K562 (cell line): ENCODE data around the gene CD48. TPM values are rescaled to one million over a fixed set of nuclear protein-coding genes. Genes with fewer than 3 reads are reported as not detected.

Experiments used
- FOXJ3 ChIP-seq: sonication (generic); formaldehyde crosslinking; IDR thresholded peaks from 2 replicates; pipeline ENCODE4 v1.4.0; 2020; ENCODE audit warnings: mild to moderate bottlenecking, missing genetic modification reagents
- KLF1 ChIP-seq: fragments of 450-650 bp; IDR thresholded peaks from 2 replicates; pipeline ENCODE4 v1.6.1; 2016; ENCODE audit warnings: missing genetic modification characterization, missing compliant biosample characterization
- SMARCE1 ChIP-seq: fragments of 450-650 bp; IDR thresholded peaks from 2 replicates; pipeline ENCODE4 v1.7.1; 2016; ENCODE audit warnings: mild to moderate bottlenecking
- polyA plus RNA-seq, 8 experiments: library from polyadenylated mRNA; depleted of rRNA in 4 of 8; stranded (reverse) in 5 of 8; unstranded in 3 of 8; fragments of >200 nt; fragmentation: Nextera tagmentation in 2 of 8; fragmentation: Illumina TruSeq in 1 of 8; extraction: Ambion mirVana in 2 of 8; extraction: Trizol in 1 of 8; gene quantifications; 2 replicates each; pipeline versions ENCODE4 v1.2.1 to v1.2.3, GENCODE V29; 2011 to 2014; ENCODE audit warnings: inconsistent platforms in 1 of 8, missing spikeins in 1 of 8
- total RNA-seq, 7 experiments: library from RNA; depleted of rRNA in 6 of 7; stranded (reverse); fragments of >200 nt in 6 of 7; fragmentation: Illumina TruSeq in 2 of 7; extraction: Trizol in 2 of 7; gene quantifications; 2 replicates each; pipeline versions ENCODE4 v1.2.1 to v1.2.3, GENCODE V29; 2011 to 2021; ENCODE audit warnings: low replicate concordance in 1 of 7
- TF ChIP-seq, protein P1 (sequence below): fragments of 450-650 bp; formaldehyde crosslinking; IDR thresholded peaks from 2 replicates; pipeline ENCODE4 v1.4.0; 2022; ENCODE audit warnings: mild to moderate bottlenecking, moderate library complexity
- TF ChIP-seq, protein P2 (sequence below): sonication (generic); formaldehyde crosslinking; IDR thresholded peaks from 2 replicates; pipeline ENCODE4 v1.8.0; 2023; ENCODE audit warnings: missing genetic modification reagents, mild to moderate bottlenecking, borderline replicate concordance
- TF ChIP-seq, protein P3 (sequence below): fragments of 250-450 bp; sonication (Bioruptor Pico); IDR thresholded peaks from 2 replicates; pipeline ENCODE4 v1.5.0; 2021; ENCODE audit warnings: mild to moderate bottlenecking, moderate library complexity
- TF ChIP-seq, protein P4 (sequence below): sonication (generic); formaldehyde crosslinking; IDR thresholded peaks from 2 replicates; pipeline ENCODE4 v1.8.0; 2022; ENCODE audit warnings: mild to moderate bottlenecking, missing genetic modification reagents
- TF ChIP-seq, protein P5 (sequence below): IDR thresholded peaks from 2 replicates; pipeline ENCODE4 v1.6.1; 2011; ENCODE audit warnings: borderline replicate concordance, low read depth, mild to moderate bottlenecking, moderate library complexity, low read length; ENCODE audit not compliant: insufficient read depth, poor library complexity, severe bottlenecking

CD48 gene
- total and polyA plus RNA-seq, 9 of the 15 experiments (the other 6 are each of a cell fraction or from before 2014, with no cell fraction given), result 0.10 to 0.42 (median 0.29) TPM; not detected in 3

DNA sequence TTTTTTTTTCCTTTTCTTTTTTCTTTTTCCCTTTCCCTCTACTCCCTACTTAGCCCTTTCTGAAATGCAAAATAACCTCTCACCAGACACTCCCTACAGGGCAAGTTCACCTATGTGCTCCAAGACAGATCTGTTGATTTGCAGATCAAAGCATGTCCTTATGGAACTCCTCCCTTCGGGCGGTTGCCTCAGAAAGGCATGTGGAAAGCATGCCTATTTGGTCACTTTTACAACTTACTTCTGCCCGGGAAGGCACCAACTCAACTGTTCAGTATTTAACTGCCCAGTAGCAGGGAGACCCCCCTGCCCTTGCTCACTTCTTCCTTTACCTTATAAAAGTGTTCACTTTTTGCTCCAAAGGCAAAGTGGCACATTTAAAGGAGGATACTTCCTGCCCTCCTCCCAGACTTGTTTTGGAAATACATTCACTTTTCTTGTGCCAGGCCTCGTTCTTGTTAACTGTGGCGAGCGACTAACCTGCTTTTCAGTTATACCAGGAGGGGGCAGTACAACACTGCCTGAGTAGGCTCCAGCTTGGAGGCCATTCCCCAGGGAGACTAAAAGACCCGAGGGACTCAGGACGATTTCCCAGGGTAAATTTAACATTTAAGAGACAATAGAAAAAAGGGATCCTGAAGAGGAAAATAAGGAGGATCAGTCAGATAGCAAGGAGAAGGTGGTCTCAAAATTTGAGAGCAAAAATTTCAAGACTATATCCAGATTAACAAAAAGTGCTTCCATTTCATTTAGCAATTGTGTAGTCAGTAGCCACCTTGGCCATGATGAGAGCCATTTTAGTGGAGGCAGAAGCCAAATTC is 15.1 kb upstream of the CD48 start (continued):
- TF ChIP-seq, protein P1, sequence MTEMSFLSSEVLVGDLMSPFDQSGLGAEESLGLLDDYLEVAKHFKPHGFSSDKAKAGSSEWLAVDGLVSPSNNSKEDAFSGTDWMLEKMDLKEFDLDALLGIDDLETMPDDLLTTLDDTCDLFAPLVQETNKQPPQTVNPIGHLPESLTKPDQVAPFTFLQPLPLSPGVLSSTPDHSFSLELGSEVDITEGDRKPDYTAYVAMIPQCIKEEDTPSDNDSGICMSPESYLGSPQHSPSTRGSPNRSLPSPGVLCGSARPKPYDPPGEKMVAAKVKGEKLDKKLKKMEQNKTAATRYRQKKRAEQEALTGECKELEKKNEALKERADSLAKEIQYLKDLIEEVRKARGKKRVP (CRISPR knock-in tag), result no peak
- TF ChIP-seq SMARCE1 (0 out of 2 replicates have a peak, but pooled peaks have one; percentile 32), FOXJ3 (CRISPR knock-in tag) (no peak), KLF1 (no peak)
- TF ChIP-seq, protein P2, sequence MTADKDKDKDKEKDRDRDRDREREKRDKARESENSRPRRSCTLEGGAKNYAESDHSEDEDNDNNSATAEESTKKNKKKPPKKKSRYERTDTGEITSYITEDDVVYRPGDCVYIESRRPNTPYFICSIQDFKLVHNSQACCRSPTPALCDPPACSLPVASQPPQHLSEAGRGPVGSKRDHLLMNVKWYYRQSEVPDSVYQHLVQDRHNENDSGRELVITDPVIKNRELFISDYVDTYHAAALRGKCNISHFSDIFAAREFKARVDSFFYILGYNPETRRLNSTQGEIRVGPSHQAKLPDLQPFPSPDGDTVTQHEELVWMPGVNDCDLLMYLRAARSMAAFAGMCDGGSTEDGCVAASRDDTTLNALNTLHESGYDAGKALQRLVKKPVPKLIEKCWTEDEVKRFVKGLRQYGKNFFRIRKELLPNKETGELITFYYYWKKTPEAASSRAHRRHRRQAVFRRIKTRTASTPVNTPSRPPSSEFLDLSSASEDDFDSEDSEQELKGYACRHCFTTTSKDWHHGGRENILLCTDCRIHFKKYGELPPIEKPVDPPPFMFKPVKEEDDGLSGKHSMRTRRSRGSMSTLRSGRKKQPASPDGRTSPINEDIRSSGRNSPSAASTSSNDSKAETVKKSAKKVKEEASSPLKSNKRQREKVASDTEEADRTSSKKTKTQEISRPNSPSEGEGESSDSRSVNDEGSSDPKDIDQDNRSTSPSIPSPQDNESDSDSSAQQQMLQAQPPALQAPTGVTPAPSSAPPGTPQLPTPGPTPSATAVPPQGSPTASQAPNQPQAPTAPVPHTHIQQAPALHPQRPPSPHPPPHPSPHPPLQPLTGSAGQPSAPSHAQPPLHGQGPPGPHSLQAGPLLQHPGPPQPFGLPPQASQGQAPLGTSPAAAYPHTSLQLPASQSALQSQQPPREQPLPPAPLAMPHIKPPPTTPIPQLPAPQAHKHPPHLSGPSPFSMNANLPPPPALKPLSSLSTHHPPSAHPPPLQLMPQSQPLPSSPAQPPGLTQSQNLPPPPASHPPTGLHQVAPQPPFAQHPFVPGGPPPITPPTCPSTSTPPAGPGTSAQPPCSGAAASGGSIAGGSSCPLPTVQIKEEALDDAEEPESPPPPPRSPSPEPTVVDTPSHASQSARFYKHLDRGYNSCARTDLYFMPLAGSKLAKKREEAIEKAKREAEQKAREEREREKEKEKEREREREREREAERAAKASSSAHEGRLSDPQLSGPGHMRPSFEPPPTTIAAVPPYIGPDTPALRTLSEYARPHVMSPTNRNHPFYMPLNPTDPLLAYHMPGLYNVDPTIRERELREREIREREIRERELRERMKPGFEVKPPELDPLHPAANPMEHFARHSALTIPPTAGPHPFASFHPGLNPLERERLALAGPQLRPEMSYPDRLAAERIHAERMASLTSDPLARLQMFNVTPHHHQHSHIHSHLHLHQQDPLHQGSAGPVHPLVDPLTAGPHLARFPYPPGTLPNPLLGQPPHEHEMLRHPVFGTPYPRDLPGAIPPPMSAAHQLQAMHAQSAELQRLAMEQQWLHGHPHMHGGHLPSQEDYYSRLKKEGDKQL (CRISPR knock-in tag), result no peak
- TF ChIP-seq, protein P3, sequence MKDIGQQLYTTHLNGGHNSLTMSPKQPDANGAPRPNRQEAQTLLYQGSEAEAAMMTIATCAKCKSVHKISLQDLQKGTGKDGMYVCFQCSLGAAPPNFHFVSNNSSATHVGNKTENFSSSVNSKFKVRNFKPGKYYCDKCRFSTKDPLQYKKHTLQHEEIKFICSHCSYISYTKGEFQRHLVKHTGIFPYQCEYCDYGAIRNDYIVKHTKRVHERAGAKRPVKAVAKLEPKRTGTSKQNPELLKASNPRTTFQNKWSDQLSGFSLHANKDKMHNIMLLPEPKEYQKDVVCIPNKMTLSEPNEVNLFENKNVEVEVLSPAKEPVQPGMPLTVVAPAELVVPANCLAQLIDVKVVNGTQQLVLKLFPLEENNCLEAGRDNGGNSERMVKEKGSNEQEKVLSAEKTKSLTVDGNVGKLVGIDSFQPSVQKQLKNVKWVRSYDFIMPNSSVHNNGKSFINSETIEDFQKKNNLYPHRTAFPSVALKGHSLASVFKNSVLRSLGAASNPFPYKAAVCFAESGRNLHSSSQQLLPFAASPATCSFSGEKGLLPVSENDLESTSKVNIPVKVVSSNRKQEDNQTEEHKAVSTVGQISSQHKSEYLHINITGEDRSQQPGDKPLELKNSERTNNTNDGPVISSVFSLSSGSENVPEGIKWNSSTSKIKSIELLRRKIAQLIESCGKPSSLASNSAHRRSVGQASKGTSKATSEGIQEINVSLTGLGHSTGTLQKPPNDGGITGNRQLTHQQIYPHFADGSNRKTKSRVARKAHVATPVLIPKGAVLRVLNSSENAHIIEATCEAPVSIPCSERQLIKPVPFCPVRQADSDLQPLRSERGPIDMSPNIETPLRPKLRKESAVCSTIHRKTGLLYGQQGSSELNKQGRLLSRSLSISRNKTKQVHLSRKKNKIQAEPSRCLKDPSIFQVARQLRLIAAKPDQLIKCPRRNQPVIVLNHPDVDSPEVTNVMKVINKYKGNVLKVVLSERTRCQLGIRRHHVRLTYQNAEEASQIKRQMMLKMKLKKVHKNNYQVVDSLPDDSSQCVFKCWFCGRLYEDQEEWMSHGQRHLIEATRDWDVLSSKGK (CRISPR knock-in tag), result no peak
- TF ChIP-seq, protein P4, sequence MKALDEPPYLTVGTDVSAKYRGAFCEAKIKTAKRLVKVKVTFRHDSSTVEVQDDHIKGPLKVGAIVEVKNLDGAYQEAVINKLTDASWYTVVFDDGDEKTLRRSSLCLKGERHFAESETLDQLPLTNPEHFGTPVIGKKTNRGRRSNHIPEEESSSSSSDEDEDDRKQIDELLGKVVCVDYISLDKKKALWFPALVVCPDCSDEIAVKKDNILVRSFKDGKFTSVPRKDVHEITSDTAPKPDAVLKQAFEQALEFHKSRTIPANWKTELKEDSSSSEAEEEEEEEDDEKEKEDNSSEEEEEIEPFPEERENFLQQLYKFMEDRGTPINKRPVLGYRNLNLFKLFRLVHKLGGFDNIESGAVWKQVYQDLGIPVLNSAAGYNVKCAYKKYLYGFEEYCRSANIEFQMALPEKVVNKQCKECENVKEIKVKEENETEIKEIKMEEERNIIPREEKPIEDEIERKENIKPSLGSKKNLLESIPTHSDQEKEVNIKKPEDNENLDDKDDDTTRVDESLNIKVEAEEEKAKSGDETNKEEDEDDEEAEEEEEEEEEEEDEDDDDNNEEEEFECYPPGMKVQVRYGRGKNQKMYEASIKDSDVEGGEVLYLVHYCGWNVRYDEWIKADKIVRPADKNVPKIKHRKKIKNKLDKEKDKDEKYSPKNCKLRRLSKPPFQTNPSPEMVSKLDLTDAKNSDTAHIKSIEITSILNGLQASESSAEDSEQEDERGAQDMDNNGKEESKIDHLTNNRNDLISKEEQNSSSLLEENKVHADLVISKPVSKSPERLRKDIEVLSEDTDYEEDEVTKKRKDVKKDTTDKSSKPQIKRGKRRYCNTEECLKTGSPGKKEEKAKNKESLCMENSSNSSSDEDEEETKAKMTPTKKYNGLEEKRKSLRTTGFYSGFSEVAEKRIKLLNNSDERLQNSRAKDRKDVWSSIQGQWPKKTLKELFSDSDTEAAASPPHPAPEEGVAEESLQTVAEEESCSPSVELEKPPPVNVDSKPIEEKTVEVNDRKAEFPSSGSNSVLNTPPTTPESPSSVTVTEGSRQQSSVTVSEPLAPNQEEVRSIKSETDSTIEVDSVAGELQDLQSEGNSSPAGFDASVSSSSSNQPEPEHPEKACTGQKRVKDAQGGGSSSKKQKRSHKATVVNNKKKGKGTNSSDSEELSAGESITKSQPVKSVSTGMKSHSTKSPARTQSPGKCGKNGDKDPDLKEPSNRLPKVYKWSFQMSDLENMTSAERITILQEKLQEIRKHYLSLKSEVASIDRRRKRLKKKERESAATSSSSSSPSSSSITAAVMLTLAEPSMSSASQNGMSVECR (CRISPR knock-in tag), result no peak
- TF ChIP-seq, protein P5, sequence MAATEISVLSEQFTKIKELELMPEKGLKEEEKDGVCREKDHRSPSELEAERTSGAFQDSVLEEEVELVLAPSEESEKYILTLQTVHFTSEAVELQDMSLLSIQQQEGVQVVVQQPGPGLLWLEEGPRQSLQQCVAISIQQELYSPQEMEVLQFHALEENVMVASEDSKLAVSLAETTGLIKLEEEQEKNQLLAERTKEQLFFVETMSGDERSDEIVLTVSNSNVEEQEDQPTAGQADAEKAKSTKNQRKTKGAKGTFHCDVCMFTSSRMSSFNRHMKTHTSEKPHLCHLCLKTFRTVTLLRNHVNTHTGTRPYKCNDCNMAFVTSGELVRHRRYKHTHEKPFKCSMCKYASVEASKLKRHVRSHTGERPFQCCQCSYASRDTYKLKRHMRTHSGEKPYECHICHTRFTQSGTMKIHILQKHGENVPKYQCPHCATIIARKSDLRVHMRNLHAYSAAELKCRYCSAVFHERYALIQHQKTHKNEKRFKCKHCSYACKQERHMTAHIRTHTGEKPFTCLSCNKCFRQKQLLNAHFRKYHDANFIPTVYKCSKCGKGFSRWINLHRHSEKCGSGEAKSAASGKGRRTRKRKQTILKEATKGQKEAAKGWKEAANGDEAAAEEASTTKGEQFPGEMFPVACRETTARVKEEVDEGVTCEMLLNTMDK, result no peak
